Right ventricle myocardium inferior (tissue), 1 donor: Measurements from ENCODE around the gene ADAM12. TPM values are rescaled to one million over a fixed set of nuclear protein-coding genes. Genes with fewer than 3 reads are reported as not detected.
"Not testable (repeated sequence)": the region's sequence is repeated elsewhere in the genome, so short reads cannot be mapped to it uniquely, and the experiment has no call there.

Experiments used
- ATAC-seq: fragments of 200-7000 bp; cut with Tn5 transposase; one replicate; pipeline ENCODE4 v1.9.1; 2020; ENCODE audit warnings: mild to moderate bottlenecking, moderate library complexity
- DNase-seq: peaks from one replicate; pipeline ENCODE4 v3.0.0; 2021; ENCODE audit errors: missing footprints
- intact Hi-C: fragments of 100-400 bp; cut with DNase I; formaldehyde crosslinking; loops from one replicate; pipeline ENCODE4 v1.11.0; 2022
- total RNA-seq: library from RNA; stranded (reverse); fragmentation: NEBNext Ultra II Directional; extraction: Animal tissue kit (Norgen Biotek cat#: 25700); gene quantifications from one replicate; pipeline ENCODE4 v1.2.1, GENCODE V29; 2021
- donor health status: DM: no; HTN: yes; CAD: no; lungs with severe emphysema.

The ADAM12 gene
- total RNA-seq, 1 donor from 2014 or later = 0.35 TPM

DNA sequence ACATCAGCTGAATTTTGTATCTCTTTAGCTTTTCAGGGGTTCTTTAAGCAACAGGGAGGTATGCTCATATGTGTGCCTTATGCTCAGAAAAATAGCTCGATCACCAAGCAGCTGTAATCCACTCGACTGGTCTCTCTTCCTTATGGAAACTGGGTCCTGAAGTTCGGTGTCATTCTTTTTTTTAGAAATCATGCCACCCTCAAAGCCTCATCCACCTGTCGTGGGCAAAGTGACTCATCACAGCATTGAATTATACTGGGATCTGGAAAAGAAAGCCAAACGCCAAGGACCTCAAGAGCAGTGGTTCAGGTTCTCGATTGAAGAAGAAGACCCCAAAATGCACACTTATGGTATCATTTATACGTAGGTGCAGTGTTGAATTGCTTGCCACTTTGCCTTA, 408.3 kb downstream of the ADAM12 start:
- ATAC-seq = no peak
- DNase-seq = no peak
- intact Hi-C loops = loop anchor here (2.0 to 10.0 kb wide), 5 partner anchors 325 to 1875 kb away; no protein-coding TSS in a partner anchor

- intact Hi-C loops = no loop called here
- DNase-seq (no peak), ATAC-seq (no peak)
Measured at GRCh38 chr10:125976960-125977605, 411.2 kb downstream of the ADAM12 start.

DNA sequence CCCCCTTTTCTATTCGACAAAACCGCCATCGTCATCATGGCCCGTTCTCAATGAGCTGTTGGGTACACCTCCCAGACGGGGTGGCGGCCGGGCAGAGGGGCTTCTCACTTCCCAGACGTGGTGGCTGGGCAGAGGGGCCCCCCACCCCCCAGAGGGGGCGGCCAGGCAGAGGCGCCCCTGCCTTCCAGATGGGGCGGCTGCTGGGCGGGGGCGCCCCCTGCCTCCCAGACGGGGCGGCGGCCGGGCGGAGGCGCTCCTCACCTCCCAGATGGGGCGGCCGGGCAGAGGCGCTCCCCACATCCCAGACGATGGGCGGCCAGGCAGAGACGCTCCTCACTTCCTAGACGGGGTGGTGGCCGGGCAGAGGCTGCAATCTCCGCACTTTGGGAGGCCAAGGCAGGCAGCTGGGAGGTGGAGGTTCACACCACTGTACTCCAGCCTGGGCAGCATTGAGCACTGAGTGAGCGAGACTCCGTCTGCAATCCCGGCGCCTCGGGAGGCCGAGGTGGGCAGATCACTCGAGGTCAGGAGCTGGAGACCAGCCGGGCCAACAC, 418.1 kb downstream of the ADAM12 start:
- intact Hi-C loops, DNase-seq: not testable (repeated sequence)

DNA sequence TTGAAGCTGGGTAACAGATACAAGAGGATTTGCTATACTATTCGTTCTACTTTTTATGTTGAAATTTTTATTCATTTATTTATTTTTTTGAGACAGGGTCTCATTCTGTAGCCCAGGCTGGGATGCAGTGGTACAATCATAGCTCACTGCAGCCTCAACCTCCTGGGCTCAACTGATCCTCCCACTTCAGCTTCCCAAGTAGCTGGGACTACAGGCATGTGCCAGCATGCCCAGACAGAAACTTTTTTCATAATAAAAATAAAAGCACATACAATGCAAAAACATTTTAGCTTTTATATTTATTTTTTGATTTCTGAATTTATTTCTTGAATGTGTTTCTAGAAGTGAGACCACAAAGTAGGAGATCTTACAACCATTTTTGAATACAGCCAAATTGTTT, 420.7 kb downstream of the ADAM12 start:
- DNase-seq = no peak
- ATAC-seq = no peak
- intact Hi-C loops = no loop called here

More for the DNA sequence above, 418.1 kb downstream of the ADAM12 start:
- not testable (repeated sequence) for ATAC-seq

GRCh38 chr10:125964558-125964957, 423.7 kb downstream of the ADAM12 start:
- ATAC-seq (no peak), DNase-seq (no peak)
- intact Hi-C loops = no loop called here
